Measurements from ENCODE around the gene CCNI. TPM values are rescaled to one million over a fixed set of nuclear protein-coding genes. Genes with fewer than 3 reads are reported as not detected.
"Not testable (repeated sequence)": the region's sequence is repeated elsewhere in the genome, so short reads cannot be mapped to it uniquely, and the experiment has no call there.

The CCNI gene
- total RNA-seq, 1 donor from 2014 or later, result 94.8 TPM

DNA sequence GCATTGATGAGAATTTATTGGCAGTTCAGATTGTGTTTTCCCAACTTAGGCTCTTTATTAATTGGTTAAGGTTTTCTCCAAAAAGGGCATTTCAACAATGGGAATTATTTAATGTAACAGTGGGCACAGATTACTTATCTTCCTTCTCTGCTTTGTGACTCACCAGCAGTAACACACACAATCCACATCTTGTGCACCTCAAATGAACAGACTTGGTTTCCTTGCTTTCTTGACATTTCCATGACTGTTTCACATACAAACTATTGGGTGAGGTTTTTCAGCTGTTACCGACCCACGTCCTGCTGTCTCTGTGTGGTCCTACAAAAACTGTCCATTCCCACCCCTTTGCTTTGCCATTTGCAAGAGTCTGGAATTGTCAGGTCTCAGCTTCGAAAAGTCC lies 38.1 kb downstream of the CCNI start:
- no peak for DNase-seq

DNA sequence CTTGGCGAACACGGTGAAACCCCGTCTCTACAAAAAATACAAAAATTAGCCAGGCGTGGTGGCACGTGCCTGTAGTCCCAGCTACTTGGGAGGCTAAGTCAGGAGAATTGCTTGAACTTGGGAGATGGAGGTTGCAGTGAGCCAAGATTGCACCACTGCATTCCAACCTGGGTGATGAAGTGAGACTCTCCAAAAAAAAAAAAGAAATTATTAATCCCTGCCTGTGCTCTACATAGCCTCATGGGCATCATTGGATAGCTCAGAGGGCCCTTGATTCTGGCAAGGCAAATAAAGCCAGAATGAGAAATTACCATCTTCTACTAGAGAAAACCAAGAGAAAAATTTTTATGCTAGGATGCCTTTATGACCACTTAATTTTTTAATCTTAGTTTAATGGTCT lies 38.6 kb downstream of the CCNI start:
- not testable (repeated sequence) for DNase-seq

DNA sequence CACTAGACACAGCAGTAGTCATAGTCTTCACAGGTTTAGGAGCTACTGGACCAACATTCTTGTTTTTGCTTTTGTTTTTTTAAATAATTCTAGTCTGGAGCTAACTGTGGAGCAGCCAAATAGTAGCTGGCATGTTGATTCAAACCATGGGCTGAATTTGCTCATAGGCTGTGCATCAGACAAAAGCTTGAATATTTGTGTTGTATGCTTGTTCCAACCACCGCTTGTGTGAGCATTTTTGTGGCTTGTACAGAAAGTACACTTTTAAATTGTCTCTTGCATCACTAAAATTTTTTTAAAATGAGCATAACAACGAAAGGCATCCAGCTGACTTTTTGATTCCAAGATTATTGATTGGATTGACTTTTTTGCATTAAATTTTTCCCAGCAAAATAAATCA lies 39.6 kb downstream of the CCNI start:
- no peak for DNase-seq

DNA sequence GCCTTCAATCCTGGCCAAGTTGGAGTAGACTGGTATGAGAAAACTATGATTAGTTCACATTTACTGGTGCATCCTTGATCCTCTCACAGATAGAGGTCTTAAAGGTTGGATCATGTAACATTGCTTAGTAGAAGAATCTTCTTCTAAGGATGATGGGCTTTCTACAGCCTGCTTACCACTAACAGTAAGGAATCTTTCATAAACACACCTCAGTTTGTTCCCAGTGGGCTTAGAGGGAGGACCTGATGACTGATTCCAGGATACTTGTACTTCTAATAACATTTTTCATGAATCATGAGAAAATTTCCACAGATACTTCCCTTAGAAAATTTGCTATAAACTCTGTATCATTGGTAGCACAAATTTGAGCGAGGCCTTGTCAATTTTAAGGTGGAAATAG lies 40.6 kb downstream of the CCNI start:
- no peak for DNase-seq

DNA sequence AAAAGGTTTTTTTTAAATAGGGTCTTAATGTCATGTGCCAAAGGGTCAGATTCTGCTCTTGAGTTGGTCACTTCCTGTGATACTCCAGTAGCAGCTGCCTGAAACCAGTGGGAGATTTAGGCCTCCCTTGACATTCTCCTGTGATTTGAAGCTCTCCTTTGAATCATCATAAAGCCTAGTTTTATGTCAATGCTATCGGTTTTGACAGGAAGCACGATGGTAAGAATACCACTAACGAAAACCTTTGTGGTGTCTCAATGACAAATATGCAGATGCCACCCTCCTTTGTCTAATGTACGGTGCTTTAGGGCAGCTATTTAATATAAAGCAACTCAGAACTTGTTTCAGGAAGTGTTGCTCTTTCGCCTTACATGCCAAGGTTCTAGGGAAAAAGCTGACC lies 44.2 kb downstream of the CCNI start:
- no peak for DNase-seq

DNA sequence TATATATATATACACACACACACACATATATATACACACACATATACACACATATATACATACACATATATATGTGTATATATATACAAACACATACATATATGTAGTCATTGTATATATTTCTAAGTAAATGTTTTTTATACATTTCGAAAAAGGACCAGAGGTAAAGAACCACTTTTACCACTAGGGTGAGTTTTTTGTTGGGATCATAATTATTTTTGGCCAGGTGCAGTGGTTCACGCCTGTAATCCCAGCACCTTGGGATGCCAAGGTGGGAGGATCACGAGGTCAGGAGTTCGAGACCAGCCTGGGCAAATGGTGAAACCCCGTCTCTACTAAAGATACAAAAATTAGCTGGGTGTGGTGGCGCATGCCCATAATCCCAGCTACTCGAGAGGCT lies 46.0 kb downstream of the CCNI start:
- not testable (repeated sequence) for DNase-seq

DNA sequence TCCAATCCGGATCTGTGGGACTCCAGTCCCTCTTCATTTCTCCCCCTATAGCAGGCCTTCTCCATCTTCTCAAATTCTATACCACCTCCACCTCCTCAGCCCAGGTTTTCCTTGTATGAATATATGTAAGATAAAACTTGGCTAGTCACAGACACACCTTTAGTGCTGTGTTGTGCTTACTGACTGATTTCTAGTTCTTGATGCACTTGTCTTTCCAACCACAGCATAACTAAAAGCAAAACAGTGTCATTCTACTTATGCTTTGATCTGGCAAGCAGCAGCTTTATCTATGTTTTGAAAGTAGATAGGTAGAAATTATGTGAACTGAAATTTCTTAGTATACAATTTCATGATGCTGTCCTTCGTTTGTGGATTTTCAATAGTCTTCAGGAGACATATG lies 47.5 kb downstream of the CCNI start:
- no peak for DNase-seq

DNA sequence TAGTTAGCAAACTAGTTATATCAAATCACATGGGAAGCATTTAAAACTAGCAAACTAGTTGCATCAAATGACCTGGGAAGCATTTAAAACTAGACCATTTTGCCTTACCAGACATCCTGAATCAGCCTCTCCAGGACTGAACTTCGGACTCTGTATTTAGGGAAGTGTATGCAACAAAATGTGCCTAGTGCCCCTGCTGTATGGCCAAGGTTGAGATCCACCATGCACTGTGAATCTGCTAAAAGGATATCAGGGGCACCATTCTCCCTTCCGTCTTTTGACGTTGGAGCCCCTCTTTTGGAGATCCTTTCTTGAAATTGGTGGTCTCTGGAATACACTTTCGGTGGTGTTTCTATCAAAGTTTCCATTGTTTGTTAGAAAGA lies 49.5 kb downstream of the CCNI start:
- no peak for DNase-seq

DNA sequence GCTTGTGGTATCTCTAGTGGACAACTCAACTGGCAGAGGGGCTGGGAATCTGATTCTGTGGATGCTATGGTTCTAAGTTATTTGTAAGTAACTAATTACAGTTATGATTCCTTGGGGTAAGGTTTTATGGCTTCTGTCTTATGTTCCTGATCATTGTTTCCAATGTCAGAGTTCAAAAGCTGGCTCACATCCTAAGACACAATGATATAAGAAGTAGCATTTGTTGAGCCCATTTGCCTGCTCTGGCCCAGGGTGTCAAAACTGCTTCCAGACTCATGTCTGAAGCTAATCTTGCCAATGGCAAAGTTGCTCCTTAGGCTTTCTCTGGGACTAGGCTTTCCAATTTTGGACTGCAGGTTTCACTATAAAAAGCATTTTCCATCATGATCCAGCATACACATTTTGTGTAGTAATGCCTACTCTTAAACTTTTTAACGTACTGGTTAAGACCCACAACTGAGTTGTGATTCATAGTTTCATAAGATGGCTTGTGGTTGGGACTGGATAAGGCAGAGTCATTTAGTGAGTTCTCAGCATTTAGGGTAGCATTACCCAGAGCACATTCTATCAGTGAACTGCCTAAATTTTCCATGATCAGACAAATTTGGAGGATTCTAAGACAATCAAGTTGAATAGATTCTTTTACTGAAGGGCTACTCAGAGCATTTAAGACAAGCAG lies 50.0 kb downstream of the CCNI start:
- no peak for DNase-seq

DNA sequence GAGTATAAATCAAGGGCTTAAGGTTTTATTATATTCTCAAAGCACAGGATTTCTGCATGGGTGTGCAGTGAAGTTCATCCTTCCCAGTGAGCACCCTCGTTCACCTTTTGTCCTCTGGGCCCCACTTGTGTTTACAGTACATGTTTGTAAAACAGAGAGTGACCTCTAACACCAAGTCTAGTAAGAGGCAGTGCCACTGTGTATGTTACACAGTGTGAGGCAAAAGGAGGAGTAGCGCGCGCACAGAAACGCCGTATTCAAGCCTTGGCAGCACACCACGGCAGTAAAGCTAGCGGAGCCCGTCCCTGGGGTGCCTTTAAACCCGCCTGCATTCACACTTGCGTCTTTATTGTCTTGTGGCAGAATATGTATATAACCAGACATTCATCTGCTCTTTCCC lies 51.9 kb downstream of the CCNI start:
- no peak for DNase-seq

DNA sequence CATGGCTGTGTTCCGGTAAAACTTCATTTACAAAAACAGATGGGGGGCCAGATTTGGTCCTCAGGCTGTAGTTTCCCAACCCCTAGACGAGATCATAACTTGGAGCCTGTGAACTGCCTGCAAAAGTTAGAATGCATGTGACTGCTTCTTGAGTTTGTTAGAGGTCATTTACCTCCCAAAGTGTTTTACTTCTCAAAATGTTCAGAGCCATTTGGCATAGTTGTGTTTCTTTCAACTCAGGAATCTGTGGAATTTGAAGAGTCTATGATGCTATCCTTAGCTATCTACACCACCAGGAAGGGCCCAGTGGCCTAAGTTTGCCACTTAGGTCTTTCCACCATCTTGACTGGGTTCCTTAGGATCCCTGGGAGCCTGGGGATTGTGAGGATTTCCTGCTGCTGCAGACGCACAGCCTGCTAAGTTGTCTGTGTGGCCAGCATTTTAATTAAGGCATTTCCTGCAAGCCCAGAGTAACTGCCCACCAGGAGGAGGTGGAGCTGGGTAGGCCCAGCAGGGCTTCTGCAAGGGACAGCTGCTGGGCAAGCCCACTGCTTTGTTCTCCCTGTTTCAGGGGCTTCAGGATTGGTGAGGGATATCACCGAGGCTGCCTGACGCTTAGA lies 53.1 kb downstream of the CCNI start:
- DNase-seq, result peak; percentile 84

DNA sequence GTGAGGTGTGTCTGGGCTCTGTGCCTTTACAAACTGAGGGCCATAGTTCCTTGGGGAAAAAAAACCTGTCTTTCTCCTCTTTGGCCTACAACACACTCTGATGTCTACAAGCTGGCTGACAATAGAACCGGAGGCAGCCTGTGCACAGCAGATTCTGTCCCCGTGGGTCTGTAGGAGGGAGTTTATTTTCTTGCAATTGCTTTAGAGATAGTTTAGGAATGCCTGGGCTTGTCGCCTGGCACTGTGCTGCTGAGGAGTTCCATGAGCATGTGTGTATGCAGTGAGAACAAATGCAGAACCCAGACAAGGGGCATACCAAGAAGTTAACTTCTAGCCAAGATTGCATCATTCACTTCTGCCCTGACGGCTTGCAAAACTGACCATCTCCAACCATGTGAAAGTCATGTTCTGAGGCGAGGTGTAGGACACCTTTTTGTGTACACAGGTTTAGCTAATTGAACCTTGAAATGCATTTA lies 54.1 kb downstream of the CCNI start:
- DNase-seq, result no peak

DNA sequence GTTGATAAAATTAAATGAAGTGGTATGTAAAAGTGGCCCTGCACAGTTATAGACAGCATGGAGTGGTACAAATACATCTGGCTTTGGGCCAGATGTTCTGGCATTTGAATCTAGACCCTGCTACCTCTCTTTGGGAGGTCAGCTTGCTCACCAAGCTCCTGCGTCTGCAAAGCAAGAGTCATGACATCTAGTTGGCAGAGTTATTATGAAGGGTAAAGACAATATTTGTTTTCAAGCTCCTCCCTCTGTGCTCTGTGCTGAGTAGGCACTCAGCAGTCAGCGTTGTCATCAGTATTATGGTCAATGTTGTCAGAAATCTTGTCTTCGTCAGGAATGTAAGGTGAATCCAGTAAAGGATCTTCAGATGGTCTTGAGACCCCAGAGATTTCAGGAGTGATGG lies 55.8 kb downstream of the CCNI start:
- no peak for DNase-seq

DNA sequence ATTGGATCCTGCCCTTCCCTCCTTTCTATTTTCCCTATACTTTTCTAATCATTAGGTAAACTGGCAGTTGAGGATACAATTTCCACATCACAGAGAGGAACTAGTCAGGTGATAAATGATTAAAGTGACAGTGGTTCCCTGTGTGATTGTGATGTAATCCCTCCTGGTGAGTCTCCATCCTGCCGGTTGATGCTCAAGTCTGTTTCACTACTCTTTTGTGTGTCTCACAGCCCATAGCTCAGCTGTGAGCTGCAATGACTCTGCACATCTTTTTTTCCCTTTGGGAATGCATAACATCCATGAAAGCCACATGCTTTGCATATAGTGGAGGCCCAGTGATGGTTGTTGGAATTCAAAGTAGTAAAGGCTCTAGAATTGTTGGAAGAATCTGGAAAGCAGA lies 60.4 kb downstream of the CCNI start:
- no peak for DNase-seq

DNA sequence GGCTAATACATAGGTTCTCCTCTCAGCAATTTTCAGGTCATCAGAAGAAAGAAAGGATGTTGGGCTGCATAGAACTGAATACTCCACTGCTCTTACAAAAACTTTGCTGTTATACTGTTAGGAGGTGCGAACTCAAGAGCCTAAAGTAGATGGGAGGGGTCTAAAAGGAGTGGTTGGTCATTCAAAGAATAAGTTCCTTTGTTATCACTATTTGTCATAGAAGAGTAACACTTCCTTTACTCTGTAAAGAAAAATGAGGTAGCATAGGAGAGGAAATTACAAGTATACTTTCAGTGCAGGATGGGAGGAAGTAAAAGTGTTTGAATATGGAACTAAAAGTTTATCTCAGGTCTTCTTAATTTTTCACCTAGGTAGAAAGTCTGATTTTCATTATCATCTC lies 61.5 kb downstream of the CCNI start:
- DNase-seq, result peak; percentile 62

DNA sequence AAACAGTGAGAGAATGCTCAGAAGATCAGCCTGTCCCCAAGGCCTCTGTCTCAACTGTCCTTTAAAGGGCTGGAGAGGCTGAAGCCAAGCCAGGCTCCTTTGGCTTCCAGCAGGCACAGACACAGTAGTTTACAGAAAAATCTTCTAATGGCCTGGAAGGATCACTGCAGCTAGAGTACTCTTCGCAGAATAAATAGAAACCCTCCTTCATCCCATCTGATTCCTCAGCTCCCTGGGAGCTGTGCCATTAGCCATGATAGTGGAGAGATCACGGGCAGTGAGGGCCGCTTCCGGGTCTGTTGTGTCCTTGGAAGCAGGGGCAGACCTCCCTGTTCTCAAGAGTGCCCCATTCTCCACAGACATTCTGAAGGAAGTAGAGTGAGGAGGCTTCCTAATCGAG lies 63.1 kb downstream of the CCNI start:
- no peak for DNase-seq

DNA sequence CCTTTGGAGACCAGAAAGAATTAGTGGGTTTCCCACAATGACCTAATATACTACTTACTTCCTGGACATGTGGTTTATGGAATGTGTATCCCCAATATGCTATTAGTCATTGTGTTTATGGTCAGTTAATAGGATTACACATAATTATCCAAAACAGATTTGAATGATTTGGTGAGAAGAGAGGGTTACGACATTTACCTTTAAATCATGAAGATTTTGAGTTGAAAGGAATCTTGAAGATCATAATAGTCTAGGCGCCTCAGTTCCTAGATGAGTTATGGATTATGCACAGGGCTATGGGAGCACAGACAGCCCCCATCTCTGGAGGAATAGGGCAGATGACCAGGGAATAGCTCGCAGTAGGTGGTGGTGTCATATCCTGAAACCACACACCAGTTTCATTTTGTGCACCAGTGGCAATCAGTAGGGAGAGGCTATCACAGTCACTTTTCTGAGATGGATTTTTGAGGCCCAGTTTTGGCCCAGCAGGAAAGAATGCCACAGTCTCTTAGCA lies 64.9 kb downstream of the CCNI start:
- peak; percentile 82 for DNase-seq

DNA sequence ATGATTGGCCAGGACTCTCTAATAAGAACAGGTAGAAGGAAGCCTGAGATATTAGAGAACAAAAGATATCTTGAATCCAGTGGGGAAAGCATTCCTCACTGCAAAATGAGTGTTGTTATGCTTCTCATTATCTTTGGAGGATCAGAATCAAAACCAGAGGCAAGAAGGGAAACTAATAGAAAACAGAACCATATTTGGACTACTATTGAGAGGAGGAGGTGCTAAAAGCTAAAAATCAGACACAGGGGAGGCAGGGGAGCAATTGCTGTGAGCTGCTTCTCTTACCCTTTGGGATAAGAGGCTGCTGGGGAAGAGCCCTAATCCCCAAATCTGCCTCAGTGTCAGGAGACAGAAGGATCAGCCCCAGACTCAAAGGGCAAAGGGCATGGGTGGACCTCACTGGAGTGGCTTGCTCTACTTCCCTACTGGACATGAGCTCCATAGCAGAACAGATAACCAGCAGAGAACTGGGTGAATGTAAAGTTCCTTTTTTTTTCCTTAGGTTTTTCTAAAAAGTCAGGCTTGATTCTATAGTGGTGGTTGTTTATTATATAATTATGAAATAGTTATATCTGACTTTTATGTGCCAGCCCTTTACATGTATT lies 66.2 kb downstream of the CCNI start:
- DNase-seq, result no peak

DNA sequence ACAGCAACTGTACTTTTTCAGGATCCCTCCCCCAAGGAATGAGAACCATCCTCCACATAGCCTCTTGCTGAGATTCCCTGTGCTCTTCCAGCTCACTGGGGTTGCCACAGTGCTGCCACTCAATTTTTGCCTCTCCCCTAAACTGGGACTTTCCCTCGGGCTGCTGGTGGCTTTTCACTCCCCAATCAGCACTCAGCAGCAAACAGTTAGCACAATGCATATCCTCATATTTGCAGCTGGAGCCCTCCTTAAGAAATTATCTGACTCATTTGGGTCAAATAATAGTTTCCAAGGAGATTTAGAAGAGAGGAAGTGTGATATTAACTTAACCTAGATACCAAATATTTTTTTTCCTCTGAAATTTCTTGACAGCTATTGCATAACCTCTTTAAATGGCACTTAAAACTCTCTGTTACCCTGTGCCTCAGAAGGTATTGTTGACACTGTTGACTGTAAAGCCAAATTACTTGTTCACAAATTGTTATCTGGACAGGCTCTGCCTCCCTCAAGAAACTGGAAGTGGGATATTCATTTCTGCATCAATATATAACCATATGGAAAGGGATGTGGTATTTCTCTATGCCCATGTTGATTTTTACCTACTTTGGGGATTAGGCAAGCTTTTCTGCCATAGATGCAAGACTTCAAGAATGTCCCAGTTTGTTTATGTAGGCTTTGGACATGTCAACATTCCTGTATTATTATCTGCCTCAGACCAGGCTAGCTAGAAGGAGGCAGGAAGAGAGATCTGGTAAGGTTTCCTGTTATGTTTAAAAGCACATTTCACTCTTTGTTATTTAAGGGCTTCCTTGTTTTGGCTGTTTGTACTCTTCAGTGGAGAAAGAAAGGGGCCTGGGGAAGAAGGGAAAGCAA lies 68.2 kb downstream of the CCNI start:
- DNase-seq, result peak; percentile 93

DNA sequence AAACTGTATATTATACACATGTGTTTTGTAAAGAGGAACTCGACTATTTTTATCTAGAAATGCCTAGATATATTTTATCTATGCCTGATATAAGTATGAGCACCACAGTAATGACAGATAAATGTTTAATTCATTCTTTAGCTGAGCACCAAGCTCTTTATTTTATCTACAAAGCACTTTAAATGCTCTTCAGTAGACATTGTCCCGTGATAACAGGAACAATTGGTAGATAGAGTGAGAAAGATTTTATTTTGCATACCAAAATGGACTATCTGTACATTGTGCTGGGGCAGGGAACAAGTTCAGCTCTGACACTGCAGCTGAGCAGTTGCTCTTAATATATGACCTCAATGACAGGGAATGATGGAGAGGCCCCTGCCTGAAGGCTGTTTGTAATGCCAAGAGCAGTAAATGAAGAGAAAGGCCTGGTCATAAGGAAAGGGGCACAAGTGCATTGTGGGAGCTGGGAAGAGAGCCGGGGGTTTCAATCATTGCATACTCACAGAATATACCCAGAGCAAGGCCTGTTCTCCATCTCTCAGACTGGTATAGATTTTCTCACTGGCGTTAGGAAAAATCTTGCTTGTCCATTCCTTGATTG lies 68.9 kb downstream of the CCNI start:
- no peak for DNase-seq

DNA sequence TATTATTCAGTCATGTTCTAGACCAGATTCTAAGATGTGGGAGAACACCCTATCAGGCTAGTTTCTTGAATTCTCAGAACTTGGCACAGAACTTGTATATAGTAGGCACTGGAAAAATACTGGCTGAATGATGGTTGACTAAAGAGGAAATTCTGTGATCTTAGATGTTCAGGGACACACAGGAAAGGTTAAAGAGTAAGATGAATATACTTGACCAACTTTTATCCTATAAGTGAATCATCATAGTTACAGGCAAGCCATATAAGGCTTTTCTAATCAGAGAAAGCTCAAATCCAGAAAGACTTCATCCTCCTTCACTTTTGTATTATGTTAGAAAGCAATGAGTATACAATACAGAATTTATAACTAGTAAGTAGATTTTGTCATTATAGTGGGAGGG lies 72.4 kb downstream of the CCNI start:
- DNase-seq, result peak; percentile 52

DNA sequence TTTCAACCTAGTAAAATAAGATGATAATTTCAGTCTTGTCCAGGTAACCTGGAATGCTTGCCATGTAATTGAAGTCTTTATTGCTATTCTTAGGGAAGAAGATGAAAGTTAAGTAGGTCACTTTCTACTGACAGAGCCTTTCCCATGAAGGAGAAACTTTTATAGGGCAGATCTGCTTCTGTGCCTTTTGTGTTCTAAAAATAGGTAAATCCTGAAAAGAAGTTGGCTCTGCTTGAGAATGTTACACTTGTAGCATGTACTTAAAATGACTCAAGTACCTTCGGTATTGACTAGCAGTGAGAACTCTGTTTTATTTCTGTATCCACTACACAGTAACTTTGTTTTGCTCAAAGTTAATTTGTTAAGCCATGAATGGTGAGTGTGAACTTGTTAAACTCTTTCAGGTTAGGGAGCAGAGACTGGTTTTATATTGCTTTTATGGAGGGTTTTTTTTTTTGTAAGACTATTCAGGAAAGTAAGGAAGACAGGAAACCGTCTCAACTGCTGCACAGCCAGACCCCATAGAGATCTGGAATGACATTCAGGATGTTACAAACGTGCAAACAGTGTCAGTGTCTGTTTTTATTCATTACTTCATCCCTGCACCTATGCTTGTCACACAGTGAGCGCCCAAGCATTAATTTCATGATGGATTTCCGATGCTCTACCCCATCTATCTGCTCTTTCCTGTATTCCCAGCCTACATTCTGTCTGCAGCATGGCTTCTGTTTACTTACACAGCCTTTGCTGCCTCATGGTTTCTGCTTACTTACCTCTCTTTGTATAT lies 73.3 kb downstream of the CCNI start:
- DNase-seq, result peak; percentile 63
